Thoracic aorta (tissue), 2 donors: ENCODE measurements around the gene CPT1B. TPM values are rescaled to one million over a fixed set of nuclear protein-coding genes. Genes with fewer than 3 reads are reported as not detected.
A peak's percentile ranks its signal among the peaks of the same experiment; 100 is the strongest.

Experiments
- ATAC-seq: fragments of 150-250 bp; one replicate; pipeline ENCODE4 v1.8.0; 2017; ENCODE audit warnings: low read depth; ENCODE audit not compliant: insufficient number of reproducible peaks, low FRiP score
- DNase-seq: peaks from one replicate; pipeline ENCODE4 v3.0.0-alpha.2; 2020; ENCODE audit warnings: low spot score
- H3K27ac ChIP-seq, 2 donors: fragments of 200-600 bp; sonication (generic); 1 replicate in 1 of 2; 2 replicates in 1 of 2; pipeline ENCODE4 v1.5.1; 2016; ENCODE audit warnings: mild to moderate bottlenecking in 2 of 2, moderate library complexity in 2 of 2
- H3K27me3 ChIP-seq: fragments of 200-600 bp; sonication (generic); replicated peaks from 2 replicates; pipeline ENCODE4 v1.6.0; 2016; ENCODE audit warnings: mild to moderate bottlenecking; ENCODE audit not compliant: insufficient read depth
- H3K36me3 ChIP-seq: fragments of 200-600 bp; sonication (generic); one replicate; pipeline ENCODE4 v1.5.1; 2016
- H3K4me1 ChIP-seq, 2 donors: fragments of 200-600 bp; sonication (generic); 1 replicate in 1 of 2; 2 replicates in 1 of 2; pipeline versions ENCODE4 v1.5.1 to v1.6.0; 2016; ENCODE audit warnings: low read depth in 2 of 2, mild to moderate bottlenecking in 1 of 2; ENCODE audit not compliant: control insufficient read depth in 1 of 2
- H3K4me3 ChIP-seq: fragments of 200-600 bp; sonication (generic); 2 replicates; pipeline ENCODE4 v1.5.1; 2016; ENCODE audit warnings: mild to moderate bottlenecking
- H3K9me3 ChIP-seq: fragments of 200-600 bp; sonication (generic); 2 replicates; pipeline ENCODE4 v1.5.1; 2016
- total RNA-seq, 2 donors: library from RNA; depleted of rRNA; stranded (reverse); fragments of >200 nt; gene quantifications; one replicate each; pipeline versions ENCODE4 v1.1.0 to v1.2.3, GENCODE V29; 2016
- TF ChIP-seq, protein P1 (sequence below): fragments of 200-600 bp; sonication (generic); IDR thresholded peaks from one replicate; pipeline ENCODE4 v1.5.1; 2019; ENCODE audit warnings: antibody characterized with exemption

The CPT1B gene
- total RNA-seq, 2 donors from 2014 or later = 14.6 to 21.4 TPM

DNA sequence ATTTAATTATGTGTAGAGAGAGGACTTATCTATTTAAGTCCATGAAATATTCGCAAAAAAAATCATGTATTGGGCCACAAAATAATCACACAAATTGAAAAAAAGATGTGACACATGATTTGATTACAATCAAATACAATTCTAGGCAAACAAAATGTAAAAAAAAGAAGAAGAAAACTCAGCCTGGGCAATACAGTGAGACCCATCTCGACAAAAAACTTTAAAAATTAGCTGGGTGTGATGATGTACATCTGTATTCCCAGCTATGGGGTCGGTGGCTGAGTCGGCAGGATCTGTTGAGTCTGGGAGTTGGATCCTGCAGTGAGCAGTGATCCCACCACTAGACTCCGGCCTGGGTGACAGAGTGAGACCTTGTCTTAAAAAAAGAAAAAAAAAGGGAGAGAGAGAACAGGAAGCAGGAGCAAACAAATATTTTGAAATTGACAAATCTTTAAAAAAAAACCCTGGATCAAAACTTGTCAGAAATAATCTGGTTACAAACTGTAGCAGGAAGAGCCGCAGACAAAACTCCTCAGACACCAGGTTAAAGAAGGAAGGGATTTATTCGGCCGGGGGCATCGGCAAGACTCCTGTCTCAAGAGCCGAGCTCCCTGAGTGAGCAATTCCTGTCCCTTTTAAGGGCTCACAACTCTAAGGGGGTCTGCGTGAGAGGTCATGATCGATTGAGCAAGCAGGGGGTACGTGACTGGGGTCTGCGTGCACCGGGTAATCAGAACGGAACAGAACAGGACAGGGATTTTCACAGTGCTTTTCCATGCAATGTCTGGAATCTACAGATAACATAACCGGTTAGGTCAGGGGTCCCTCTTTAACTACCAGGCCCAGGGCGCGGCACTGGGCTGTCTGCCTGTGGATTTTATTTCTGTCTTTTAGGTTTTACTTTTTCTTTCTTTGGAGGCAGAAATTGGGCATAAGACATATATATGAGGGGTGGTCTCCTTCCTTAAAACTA lies 45.1 kb downstream of the CPT1B start:
- Histone ChIP-seq H3K27me3 (peaks cover 5% of the 10 kb centered on the region), H3K36me3 (no peaks in the 10 kb centered on the region), H3K9me3 (no peaks in the 10 kb centered on the region), H3K4me3 (peak overlapping the region; percentile 78), H3K4me1 (peaks cover 15 to 36% of the 10 kb centered on the region in 2 donors), H3K27ac (peak overlapping the region; percentile 72 to 83)
- TF ChIP-seq, protein P1, sequence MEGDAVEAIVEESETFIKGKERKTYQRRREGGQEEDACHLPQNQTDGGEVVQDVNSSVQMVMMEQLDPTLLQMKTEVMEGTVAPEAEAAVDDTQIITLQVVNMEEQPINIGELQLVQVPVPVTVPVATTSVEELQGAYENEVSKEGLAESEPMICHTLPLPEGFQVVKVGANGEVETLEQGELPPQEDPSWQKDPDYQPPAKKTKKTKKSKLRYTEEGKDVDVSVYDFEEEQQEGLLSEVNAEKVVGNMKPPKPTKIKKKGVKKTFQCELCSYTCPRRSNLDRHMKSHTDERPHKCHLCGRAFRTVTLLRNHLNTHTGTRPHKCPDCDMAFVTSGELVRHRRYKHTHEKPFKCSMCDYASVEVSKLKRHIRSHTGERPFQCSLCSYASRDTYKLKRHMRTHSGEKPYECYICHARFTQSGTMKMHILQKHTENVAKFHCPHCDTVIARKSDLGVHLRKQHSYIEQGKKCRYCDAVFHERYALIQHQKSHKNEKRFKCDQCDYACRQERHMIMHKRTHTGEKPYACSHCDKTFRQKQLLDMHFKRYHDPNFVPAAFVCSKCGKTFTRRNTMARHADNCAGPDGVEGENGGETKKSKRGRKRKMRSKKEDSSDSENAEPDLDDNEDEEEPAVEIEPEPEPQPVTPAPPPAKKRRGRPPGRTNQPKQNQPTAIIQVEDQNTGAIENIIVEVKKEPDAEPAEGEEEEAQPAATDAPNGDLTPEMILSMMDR = no peak
- ATAC-seq (no peak), DNase-seq (no peak)

DNA sequence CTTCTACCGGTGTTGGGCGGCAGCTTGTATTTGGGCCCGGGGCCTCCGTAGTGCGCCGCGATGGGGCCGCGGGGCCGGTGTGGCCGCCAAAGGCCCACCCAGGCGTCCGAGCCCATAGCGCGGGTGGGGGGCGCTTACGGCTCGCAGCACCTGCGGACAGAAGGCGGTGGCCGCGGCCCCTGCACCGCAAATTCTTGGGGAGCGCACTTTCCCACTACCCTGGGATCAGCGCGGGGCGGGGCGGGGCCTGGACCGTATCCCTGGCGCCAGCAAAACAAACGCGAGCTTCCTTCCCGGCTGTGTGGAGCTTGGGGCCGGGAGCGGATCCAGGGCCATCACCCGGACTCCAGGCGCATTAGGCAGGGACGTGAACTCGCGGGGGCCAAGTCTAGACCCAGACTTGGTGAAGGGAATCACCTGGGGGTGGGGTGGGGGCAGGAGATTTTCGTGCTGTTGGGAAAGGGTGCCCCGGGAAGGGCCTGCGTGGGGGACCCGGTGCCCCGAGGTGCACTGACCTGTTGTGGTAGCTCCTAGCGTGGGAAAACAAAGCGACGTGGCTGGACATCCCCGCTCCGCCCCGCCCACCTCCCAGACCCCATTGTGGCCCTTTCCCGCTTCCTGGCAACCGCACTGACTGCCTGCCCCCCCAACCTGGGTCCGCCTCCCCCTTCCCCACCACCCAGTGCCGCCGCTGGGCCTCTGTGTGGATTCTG lies 46.1 kb downstream of the CPT1B start:
- no peak for DNase-seq
- H3K36me3 ChIP-seq = no peaks in the 10 kb centered on the region
- H3K4me3 ChIP-seq = peak overlapping the region; percentile 78
- ATAC-seq = no peak
- peaks cover 5% of the 10 kb centered on the region for H3K27me3 ChIP-seq
- TF ChIP-seq, protein P1 = no peak
- peak overlapping the region; percentile 72 to 83 for H3K27ac ChIP-seq
- peaks cover 15 to 36% of the 10 kb centered on the region in 2 donors for H3K4me1 ChIP-seq
- H3K9me3 ChIP-seq = no peaks in the 10 kb centered on the region

DNA sequence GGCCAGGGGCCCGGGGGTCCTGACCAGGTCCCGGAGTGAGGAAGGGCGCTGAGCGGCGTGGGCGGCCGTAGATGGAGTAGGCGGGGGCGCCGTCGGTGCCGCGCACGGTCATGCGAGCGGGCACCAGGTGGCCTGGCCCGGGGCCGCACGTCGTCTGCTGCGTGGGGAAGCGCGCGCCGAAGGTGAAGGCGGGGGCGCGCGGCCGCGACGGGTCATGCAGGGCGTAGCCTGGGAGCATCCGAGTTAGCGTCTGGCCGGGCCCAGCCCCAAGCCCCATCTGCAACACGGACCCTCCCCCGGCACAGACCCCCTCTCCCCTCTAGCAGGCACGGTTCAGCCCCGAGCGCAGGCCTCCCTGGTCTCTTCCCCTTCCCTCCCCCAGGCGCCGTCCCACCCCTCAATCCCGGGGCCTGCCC lies 46.7 kb downstream of the CPT1B start:
- TF ChIP-seq, protein P1 = no peak
- ATAC-seq (no peak), DNase-seq (no peak)
- Histone ChIP-seq H3K4me3 (peak overlapping the region; percentile 78), H3K27ac (peak overlapping the region; percentile 72 to 83), H3K4me1 (peaks cover 20 to 41% of the 10 kb centered on the region in 2 donors), H3K27me3 (peaks cover 5% of the 10 kb centered on the region), H3K36me3 (no peaks in the 10 kb centered on the region), H3K9me3 (no peaks in the 10 kb centered on the region)

DNA sequence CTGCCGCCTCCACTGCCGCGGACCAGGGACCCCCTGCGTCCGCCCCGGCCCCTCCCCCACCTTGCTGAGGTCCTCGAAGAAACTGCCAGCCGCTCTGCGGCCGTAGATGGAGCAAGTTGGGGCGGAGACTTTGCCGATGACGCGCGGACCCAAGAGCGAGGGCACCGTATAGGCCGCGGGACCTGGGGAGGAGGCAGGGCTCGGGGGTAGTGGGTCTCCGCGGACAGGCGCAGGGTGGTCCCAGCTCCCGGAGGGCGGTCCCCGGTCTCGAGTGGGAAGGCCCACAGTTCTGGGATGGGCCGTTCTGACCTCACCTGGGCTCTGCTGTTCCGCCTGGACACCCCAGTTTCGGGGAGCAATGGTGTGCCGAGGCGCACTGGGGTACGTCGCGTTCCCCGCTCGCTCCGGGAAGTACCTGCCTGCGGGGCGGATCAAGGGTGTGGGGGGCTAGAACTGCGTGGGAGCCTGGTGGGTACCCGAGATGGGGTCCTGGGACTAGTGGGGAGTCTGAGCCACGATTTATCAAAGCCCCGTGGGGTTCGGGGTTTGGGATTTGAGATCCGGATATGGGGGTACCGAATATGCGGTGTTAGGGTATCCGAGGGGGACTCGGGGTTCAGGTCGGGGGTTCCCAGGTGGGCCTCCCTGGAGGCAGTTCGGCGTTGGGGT lies 47.2 kb downstream of the CPT1B start:
- TF ChIP-seq, protein P1 = no peak
- Histone ChIP-seq H3K4me3 (peak overlapping the region; percentile 78), H3K27me3 (peaks cover 5% of the 10 kb centered on the region), H3K36me3 (no peaks in the 10 kb centered on the region), H3K4me1 (peaks cover 20 to 43% of the 10 kb centered on the region in 2 donors), H3K27ac (peak overlapping the region; percentile 72 to 83), H3K9me3 (no peaks in the 10 kb centered on the region)
- ATAC-seq = peak; percentile 9
- DNase-seq = no peak

DNA sequence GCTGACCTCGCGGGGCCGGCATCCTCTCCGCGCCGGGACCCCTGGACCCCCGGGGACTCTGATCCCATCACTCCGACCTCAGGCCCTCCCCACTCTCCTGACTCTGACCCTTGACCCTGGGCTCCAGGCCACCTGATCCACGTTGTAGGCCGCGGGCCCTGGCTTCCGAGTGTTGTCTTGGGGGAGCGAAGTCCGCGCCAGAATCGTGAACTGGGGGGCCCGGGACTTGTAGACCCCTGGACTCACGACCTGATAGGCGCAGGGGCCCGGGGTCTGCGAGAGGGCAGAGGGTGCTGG lies 47.7 kb downstream of the CPT1B start:
- peak overlapping the region; percentile 78 for H3K4me3 ChIP-seq
- DNase-seq (no peak), ATAC-seq (no peak)
- H3K27ac ChIP-seq = peak overlapping the region; percentile 72 to 83
- no peaks in the 10 kb centered on the region for H3K36me3 ChIP-seq
- peaks cover 5% of the 10 kb centered on the region for H3K27me3 ChIP-seq
- TF ChIP-seq, protein P1 = no peak
- H3K9me3 ChIP-seq = no peaks in the 10 kb centered on the region
- H3K4me1 ChIP-seq = peaks cover 20 to 43% of the 10 kb centered on the region in 2 donors
